HG03558 (cell line): Measurements from ENCODE around the gene UGT2B7.

Source experiments
- ATAC-seq: cut with Tn5 transposase; IDR thresholded peaks from one replicate; pipeline ENCODE4 v1.9.1; 2021; ENCODE audit warnings: moderate number of reproducible peaks; ENCODE audit not compliant: unreplicated experiment; ENCODE audit errors: extremely low read depth

The UGT2B7 gene

GRCh38 chr4:69134471-69134870 lies 38.2 kb downstream of the UGT2B7 start:
- ATAC-seq: no peak

- no peak for ATAC-seq
Measured at GRCh38 chr4:69141320-69141719, 45.0 kb downstream of the UGT2B7 start.

GRCh38 chr4:69147334-69147733 lies 51.1 kb downstream of the UGT2B7 start:
- no peak for ATAC-seq

- no peak for ATAC-seq
Measured at GRCh38 chr4:69154021-69154420, 57.7 kb downstream of the UGT2B7 start.

GRCh38 chr4:69156913-69157312 lies 60.6 kb downstream of the UGT2B7 start:
- no peak for ATAC-seq
